Dermis microvascular lymphatic vessel endothelial cell (primary cell): ENCODE results near the gene CTAG2. TPM values are rescaled to one million over a fixed set of nuclear protein-coding genes. Genes with fewer than 3 reads are reported as not detected.

ENCODE experiments used
- total RNA-seq: library from RNA; depleted of rRNA; stranded (reverse); fragments of >200 nt; gene quantifications from 2 replicates; pipeline ENCODE4 v1.2.1, GENCODE V29; 2014

CTAG2 gene
- total RNA-seq, 1 donor from 2014 or later = not detected

Other genes with a start within 250 kb of the CTAG2 start
- gene DNASE1L1, start 244.3 kb downstream of the CTAG2 start, total RNA-seq = 105 and 121 TPM in 2 replicates
- 11.9 and 14.9 TPM in 2 replicates for gene TAFAZZIN, start 242.0 kb downstream of the CTAG2 start, total RNA-seq
- 58.0 and 105 TPM in 2 replicates for gene ATP6AP1, start 224.9 kb downstream of the CTAG2 start, total RNA-seq
- 27.0 and 43.0 TPM in 2 replicates for gene GDI1, start 216.4 kb downstream of the CTAG2 start, total RNA-seq
- 43.9 and 60.2 TPM in 2 replicates for gene FAM50A, start 209.4 kb downstream of the CTAG2 start, total RNA-seq
- gene PLXNA3, start 195.3 kb downstream of the CTAG2 start, total RNA-seq = 3.0 and 6.2 TPM in 2 replicates
- 14.9 and 16.9 TPM in 2 replicates for gene LAGE3, start 174.3 kb downstream of the CTAG2 start, total RNA-seq
- 29.8 and 38.1 TPM in 2 replicates for gene UBL4A, start 167.0 kb downstream of the CTAG2 start, total RNA-seq
- gene SLC10A3, start 162.9 kb downstream of the CTAG2 start, total RNA-seq = 8.1 and 14.4 TPM in 2 replicates
- 13.7 and 20.9 TPM in 2 replicates for gene FAM3A, start 137.3 kb downstream of the CTAG2 start, total RNA-seq
- 33.9 and 35.4 TPM in 2 replicates for gene G6PD, start 106.7 kb downstream of the CTAG2 start, total RNA-seq
- 12.1 and 12.8 TPM in 2 replicates for gene IKBKG, start 106.0 kb downstream of the CTAG2 start, total RNA-seq
- not detected in 2 replicates for gene CTAG1A, start 68.4 kb downstream of the CTAG2 start, total RNA-seq
- gene CTAG1B, start 34.3 kb downstream of the CTAG2 start, total RNA-seq = not detected in 2 replicates
- gene GAB3, start 97.5 kb upstream of the CTAG2 start, total RNA-seq = 6.7 and 11.6 TPM in 2 replicates
- 37.1 and 46.3 TPM in 2 replicates for gene DKC1, start 109.3 kb upstream of the CTAG2 start, total RNA-seq
- 23.6 and 28.1 TPM in 2 replicates for gene MPP1, start 151.9 kb upstream of the CTAG2 start, total RNA-seq
- not detected in 2 replicates for gene SMIM9, start 181.1 kb upstream of the CTAG2 start, total RNA-seq
- gene F8A1, start 232.8 kb upstream of the CTAG2 start, total RNA-seq = 0.51 and 2.8 TPM in 2 replicates